GM18517 (cell line): Measurements from ENCODE around the gene PTPN9.

ENCODE experiments used
- ATAC-seq: cut with Tn5 transposase; IDR thresholded peaks from one replicate; pipeline ENCODE4 v1.9.1; 2021; ENCODE audit warnings: mild to moderate bottlenecking, moderate library complexity; ENCODE audit not compliant: unreplicated experiment

The PTPN9 gene

GRCh38 chr15:75425966-75426500, 153.1 kb downstream of the PTPN9 start:
- no peak for ATAC-seq

GRCh38 chr15:75422554-75422953, 156.6 kb downstream of the PTPN9 start:
- no peak for ATAC-seq

DNA sequence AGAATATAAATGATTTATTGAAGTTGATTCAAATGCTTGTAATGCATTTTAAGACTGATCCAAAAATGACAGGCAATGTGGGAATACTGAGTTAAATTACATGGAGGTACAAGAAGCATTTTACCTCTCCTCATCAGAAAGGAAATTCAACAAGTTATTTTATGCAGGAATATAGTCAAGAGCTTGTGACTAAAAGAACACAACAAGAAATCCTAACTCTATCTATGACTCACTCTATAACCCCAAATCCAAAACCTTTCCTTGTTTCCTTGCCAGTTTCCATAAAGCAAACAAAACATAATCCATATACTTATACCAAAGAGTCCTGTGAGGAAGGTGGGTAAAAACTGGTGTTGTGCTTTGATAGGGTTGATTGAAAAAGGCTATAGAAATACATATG, 158.4 kb downstream of the PTPN9 start:
- no peak for ATAC-seq

DNA sequence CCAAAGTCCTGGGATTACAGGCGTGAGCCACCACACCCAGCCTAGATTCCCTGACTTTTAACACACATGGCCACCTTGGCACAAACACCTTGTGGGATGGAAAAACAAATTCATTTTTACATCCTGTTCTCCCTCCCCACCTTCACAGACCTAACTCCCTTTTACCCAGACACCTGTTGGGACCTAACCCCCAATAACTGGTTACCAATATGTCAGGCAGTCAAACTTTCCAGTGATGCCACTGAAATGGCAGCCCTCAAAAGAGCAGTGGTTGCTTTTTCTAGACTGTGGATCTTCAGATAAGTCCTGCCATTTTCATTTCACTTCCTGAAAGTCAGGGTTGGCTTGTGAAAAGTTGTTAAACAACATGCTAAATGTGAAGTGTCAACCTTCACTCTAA, 162.5 kb downstream of the PTPN9 start:
- no peak for ATAC-seq
